K562 (cell line): Measurements from ENCODE around the gene ACSL6.

Experiments
- GABPA ChIP-seq: fragments of 200-800 bp; sonication (Bioruptor generic); conservative IDR thresholded peaks from 2 replicates; pipeline ENCODE4 v1.6.1; 2016; ENCODE audit warnings: low read depth, missing genetic modification characterization, missing compliant biosample characterization
- HDAC6 ChIP-seq: IDR thresholded peaks from 2 replicates; pipeline ENCODE4 v1.6.1; 2012; ENCODE audit warnings: low read depth, mild to moderate bottlenecking, control low read depth, inconsistent platforms, low read length, moderate library complexity
- MAFK ChIP-seq: IDR thresholded peaks from 2 replicates; pipeline ENCODE4 v1.6.1; 2011; ENCODE audit warnings: low read length, improper control_type of control experiment
- POLR2AphosphoS5 ChIP-seq: IDR thresholded peaks from 2 replicates; pipeline ENCODE4 v1.6.1; 2011; ENCODE audit warnings: mild to moderate bottlenecking, low read depth, low read length, moderate library complexity; ENCODE audit not compliant: control insufficient read depth, insufficient read depth
- RERE ChIP-seq: sonication (generic); formaldehyde crosslinking; IDR thresholded peaks from 2 replicates; pipeline ENCODE4 v1.8.0; 2023; ENCODE audit warnings: missing genetic modification reagents, mild to moderate bottlenecking, borderline replicate concordance
- ZNF282 ChIP-seq: sonication (generic); formaldehyde crosslinking; IDR thresholded peaks from 2 replicates; pipeline ENCODE4 v1.8.1; 2023; ENCODE audit warnings: missing genetic modification reagents
- TF ChIP-seq, protein P1 (sequence below): fragments of 450-650 bp; IDR thresholded peaks from 2 replicates; pipeline ENCODE4 v1.7.1; 2018; ENCODE audit warnings: mild to moderate bottlenecking, low read depth; ENCODE audit not compliant: partially characterized antibody
- TF ChIP-seq, protein P2 (sequence below): sonication (generic); formaldehyde crosslinking; IDR thresholded peaks from 2 replicates; pipeline ENCODE4 v1.9.0; 2022; ENCODE audit warnings: mild to moderate bottlenecking, missing genetic modification reagents
- TF ChIP-seq, protein P3 (sequence below): fragments of 250-450 bp; sonication (Bioruptor Pico); IDR thresholded peaks from 2 replicates; pipeline ENCODE4 v1.8.0; 2021; ENCODE audit warnings: moderate library complexity, mild to moderate bottlenecking, inconsistent platforms
- TF ChIP-seq, protein P4 (sequence below): IDR thresholded peaks from 2 replicates; pipeline ENCODE4 v1.6.1; 2016; ENCODE audit warnings: missing genetic modification characterization, missing compliant biosample characterization

DNA sequence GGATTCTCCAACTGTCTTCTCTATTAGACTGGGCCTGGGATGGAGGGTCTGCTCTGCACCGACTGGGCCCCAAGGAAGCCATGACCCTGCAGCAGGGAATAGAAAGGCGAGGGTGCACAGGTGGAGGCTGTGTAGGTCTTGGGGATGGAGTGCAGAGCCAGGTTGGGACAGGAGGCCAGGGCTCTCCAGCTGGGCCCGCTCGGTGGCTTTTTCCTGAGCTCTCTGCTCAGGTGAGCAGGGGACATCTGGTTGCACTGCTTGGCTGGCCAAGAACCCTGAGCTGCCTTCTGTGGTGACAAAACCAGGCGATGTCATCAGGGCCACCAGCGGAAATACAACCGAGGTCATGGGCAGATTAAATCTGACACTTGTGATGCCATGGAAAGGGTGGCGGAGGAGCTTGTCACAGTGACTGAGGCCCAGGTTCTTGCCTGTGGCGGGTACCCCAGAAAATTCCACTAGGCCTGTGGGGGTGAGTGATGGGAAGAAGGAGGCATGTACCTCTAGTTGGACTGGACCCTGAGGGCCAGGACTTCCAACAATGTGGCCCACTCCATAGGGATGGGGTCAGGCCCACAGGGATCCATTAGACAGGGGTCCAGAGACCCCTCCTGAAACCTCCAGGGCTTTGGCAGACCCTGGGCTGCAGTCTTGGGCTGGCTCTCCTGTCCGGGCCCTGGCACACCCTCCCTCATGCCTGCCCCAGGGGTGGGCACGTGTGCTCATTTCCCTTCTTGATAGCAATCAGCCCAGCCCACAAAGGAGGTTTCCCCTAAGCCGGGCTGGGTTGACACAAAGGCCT lies 44.6 kb upstream of the ACSL6 start:
- TF ChIP-seq HDAC6, result no peak
- TF ChIP-seq, protein P1, sequence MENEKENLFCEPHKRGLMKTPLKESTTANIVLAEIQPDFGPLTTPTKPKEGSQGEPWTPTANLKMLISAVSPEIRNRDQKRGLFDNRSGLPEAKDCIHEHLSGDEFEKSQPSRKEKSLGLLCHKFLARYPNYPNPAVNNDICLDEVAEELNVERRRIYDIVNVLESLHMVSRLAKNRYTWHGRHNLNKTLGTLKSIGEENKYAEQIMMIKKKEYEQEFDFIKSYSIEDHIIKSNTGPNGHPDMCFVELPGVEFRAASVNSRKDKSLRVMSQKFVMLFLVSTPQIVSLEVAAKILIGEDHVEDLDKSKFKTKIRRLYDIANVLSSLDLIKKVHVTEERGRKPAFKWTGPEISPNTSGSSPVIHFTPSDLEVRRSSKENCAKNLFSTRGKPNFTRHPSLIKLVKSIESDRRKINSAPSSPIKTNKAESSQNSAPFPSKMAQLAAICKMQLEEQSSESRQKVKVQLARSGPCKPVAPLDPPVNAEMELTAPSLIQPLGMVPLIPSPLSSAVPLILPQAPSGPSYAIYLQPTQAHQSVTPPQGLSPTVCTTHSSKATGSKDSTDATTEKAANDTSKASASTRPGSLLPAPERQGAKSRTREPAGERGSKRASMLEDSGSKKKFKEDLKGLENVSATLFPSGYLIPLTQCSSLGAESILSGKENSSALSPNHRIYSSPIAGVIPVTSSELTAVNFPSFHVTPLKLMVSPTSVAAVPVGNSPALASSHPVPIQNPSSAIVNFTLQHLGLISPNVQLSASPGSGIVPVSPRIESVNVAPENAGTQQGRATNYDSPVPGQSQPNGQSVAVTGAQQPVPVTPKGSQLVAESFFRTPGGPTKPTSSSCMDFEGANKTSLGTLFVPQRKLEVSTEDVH, result no peak
- TF ChIP-seq, protein P2, sequence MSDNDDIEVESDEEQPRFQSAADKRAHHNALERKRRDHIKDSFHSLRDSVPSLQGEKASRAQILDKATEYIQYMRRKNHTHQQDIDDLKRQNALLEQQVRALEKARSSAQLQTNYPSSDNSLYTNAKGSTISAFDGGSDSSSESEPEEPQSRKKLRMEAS (CRISPR knock-in tag), result no peak
- TF ChIP-seq POLR2AphosphoS5, result no peak
- TF ChIP-seq RERE (CRISPR knock-in tag), result no peak
- TF ChIP-seq MAFK, result no peak
- TF ChIP-seq, protein P3, sequence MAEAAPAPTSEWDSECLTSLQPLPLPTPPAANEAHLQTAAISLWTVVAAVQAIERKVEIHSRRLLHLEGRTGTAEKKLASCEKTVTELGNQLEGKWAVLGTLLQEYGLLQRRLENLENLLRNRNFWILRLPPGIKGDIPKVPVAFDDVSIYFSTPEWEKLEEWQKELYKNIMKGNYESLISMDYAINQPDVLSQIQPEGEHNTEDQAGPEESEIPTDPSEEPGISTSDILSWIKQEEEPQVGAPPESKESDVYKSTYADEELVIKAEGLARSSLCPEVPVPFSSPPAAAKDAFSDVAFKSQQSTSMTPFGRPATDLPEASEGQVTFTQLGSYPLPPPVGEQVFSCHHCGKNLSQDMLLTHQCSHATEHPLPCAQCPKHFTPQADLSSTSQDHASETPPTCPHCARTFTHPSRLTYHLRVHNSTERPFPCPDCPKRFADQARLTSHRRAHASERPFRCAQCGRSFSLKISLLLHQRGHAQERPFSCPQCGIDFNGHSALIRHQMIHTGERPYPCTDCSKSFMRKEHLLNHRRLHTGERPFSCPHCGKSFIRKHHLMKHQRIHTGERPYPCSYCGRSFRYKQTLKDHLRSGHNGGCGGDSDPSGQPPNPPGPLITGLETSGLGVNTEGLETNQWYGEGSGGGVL (CRISPR knock-in tag), result no peak
- TF ChIP-seq, protein P4, sequence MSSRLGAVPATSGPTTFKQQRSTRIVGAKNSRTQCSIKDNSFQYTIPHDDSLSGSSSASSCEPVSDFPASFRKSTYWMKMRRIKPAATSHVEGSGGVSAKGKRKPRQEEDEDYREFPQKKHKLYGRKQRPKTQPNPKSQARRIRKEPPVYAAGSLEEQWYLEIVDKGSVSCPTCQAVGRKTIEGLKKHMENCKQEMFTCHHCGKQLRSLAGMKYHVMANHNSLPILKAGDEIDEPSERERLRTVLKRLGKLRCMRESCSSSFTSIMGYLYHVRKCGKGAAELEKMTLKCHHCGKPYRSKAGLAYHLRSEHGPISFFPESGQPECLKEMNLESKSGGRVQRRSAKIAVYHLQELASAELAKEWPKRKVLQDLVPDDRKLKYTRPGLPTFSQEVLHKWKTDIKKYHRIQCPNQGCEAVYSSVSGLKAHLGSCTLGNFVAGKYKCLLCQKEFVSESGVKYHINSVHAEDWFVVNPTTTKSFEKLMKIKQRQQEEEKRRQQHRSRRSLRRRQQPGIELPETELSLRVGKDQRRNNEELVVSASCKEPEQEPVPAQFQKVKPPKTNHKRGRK (tag), result no peak
- no peak for TF ChIP-seq ZNF282 (CRISPR knock-in tag)
- peak; percentile 33; the same call in 1 of the 2 replicates for TF ChIP-seq GABPA (tag)
